ENCODE data around the gene BCL3. TPM values are rescaled to one million over a fixed set of nuclear protein-coding genes. Genes with fewer than 3 reads are reported as not detected.

BCL3 gene
- total and polyA plus RNA-seq, 2 of the 13 experiments (the other 11 are each of a cell fraction or from before 2014, with no cell fraction given), result 2.3 to 4.0 TPM

GRCh38 chr19:44752816-44753625 is 4.5 kb downstream of the BCL3 start (continued):
- TF ChIP-seq KAT2B (IDR thresholded peaks at IDR 0.05; ENCODE audit: borderline replicate concordance, low read depth, low read length), result no peak
- TF ChIP-seq ZNF816 (CRISPR knock-in tag; IDR thresholded peaks at IDR 0.05; ENCODE audit: borderline replicate concordance), result 0 out of 2 replicates have a peak, but pooled peaks have one; percentile 31
- no peak for TF ChIP-seq SRY (CRISPR knock-in tag; IDR thresholded peaks at IDR 0.05)
- TF ChIP-seq HNRNPK (IDR thresholded peaks at IDR 0.05; ENCODE audit: low read depth, low read length, poor library complexity, severe bottlenecking), result peak; percentile 16
- no peak for TF ChIP-seq PCBP1 (IDR thresholded peaks at IDR 0.05; ENCODE audit: borderline replicate concordance, low read depth, low read length)
- no peak for TF ChIP-seq HMGA1 (CRISPR knock-in tag; conservative IDR thresholded peaks at IDR 0.05)
- peak; percentile 90; the same call in 1 of the 2 replicates for TF ChIP-seq NFKBIZ (CRISPR knock-in tag; IDR thresholded peaks at IDR 0.05)
- TF ChIP-seq DNMT1 (CRISPR knock-in tag; IDR thresholded peaks at IDR 0.05), result no peak
- no peak for TF ChIP-seq MED13 (CRISPR knock-in tag; IDR thresholded peaks at IDR 0.05)
- TF ChIP-seq ZBTB42 (CRISPR knock-in tag; IDR thresholded peaks at IDR 0.05), result no peak
- TF ChIP-seq, protein P1, sequence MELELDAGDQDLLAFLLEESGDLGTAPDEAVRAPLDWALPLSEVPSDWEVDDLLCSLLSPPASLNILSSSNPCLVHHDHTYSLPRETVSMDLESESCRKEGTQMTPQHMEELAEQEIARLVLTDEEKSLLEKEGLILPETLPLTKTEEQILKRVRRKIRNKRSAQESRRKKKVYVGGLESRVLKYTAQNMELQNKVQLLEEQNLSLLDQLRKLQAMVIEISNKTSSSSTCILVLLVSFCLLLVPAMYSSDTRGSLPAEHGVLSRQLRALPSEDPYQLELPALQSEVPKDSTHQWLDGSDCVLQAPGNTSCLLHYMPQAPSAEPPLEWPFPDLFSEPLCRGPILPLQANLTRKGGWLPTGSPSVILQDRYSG (CRISPR knock-in tag; IDR thresholded peaks at IDR 0.05), result no peak
- TF ChIP-seq YEATS4 (CRISPR knock-in tag; IDR thresholded peaks at IDR 0.05; ENCODE audit: borderline replicate concordance), result no peak
- TF ChIP-seq SALL2 (CRISPR knock-in tag; IDR thresholded peaks at IDR 0.05), result no peak
- peak; percentile 33; the same call in 1 of the 2 replicates for TF ChIP-seq ZMYM3 (CRISPR knock-in tag; IDR thresholded peaks at IDR 0.05)
- no peak for TF ChIP-seq CTCF (CRISPR knock-in tag; IDR thresholded peaks at IDR 0.05)
- no peak for TF ChIP-seq HHEX (CRISPR knock-in tag; IDR thresholded peaks at IDR 0.05)
- no peak for TF ChIP-seq ZFX (CRISPR knock-in tag; IDR thresholded peaks at IDR 0.05; ENCODE audit: low read depth)
- no peak for TF ChIP-seq UBTF (CRISPR knock-in tag; IDR thresholded peaks at IDR 0.05)
- TF ChIP-seq SOX5 (CRISPR knock-in tag; IDR thresholded peaks at IDR 0.05; ENCODE audit: borderline replicate concordance), result no peak
- TF ChIP-seq, protein P2, sequence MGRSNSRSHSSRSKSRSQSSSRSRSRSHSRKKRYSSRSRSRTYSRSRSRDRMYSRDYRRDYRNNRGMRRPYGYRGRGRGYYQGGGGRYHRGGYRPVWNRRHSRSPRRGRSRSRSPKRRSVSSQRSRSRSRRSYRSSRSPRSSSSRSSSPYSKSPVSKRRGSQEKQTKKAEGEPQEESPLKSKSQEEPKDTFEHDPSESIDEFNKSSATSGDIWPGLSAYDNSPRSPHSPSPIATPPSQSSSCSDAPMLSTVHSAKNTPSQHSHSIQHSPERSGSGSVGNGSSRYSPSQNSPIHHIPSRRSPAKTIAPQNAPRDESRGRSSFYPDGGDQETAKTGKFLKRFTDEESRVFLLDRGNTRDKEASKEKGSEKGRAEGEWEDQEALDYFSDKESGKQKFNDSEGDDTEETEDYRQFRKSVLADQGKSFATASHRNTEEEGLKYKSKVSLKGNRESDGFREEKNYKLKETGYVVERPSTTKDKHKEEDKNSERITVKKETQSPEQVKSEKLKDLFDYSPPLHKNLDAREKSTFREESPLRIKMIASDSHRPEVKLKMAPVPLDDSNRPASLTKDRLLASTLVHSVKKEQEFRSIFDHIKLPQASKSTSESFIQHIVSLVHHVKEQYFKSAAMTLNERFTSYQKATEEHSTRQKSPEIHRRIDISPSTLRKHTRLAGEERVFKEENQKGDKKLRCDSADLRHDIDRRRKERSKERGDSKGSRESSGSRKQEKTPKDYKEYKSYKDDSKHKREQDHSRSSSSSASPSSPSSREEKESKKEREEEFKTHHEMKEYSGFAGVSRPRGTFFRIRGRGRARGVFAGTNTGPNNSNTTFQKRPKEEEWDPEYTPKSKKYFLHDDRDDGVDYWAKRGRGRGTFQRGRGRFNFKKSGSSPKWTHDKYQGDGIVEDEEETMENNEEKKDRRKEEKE (IDR thresholded peaks at IDR 0.05), result no peak
- no peak for TF ChIP-seq THAP7 (CRISPR knock-in tag; IDR thresholded peaks at IDR 0.05)
